ENCODE measurements around the gene CIAO3.
"Not testable (repeated sequence)": the region's sequence is repeated elsewhere in the genome, so short reads cannot be mapped to it uniquely, and the experiment has no call there.

Gene CIAO3

GRCh38 chr16:740764-741505 lies at the start of gene CIAO3:
TSS of gene CIAO3 (minus strand) at chr16:740997. CDS start at chr16:740985, 12 bp downstream.
- peak; percentile 24 for DNase-seq

- DNase-seq = no peak
Observed at GRCh38 chr16:790086-790485, 49.3 kb upstream of the CIAO3 start.

GRCh38 chr16:789191-789850 lies 48.5 kb upstream of the CIAO3 start:
- no peak for DNase-seq

GRCh38 chr16:788399-789126 lies 47.8 kb upstream of the CIAO3 start, which contains the start of gene CHTF18:
TSS of gene CHTF18 (plus strand) at chr16:788620. CDS start at chr16:788685, 65 bp downstream.
- DNase-seq = peak; percentile 37

GRCh38 chr16:787978-788398 lies 47.2 kb upstream of the CIAO3 start, which contains the start of gene RPUSD1:
TSS of gene RPUSD1 (minus strand) at chr16:788381. CDS start at chr16:787737, 644 bp downstream.
- no peak for DNase-seq

- no peak for DNase-seq
Observed at GRCh38 chr16:787321-787966, 46.6 kb upstream of the CIAO3 start.

- no peak for DNase-seq
Observed at GRCh38 chr16:785563-786535, 45.1 kb upstream of the CIAO3 start.

GRCh38 chr16:784431-784830 lies 43.6 kb upstream of the CIAO3 start:
- DNase-seq = no peak

- DNase-seq = no peak
Observed at GRCh38 chr16:783404-784161, 42.8 kb upstream of the CIAO3 start.

- no peak for DNase-seq
Observed at GRCh38 chr16:782766-783403, 42.1 kb upstream of the CIAO3 start.

GRCh38 chr16:782258-782657 lies 41.5 kb upstream of the CIAO3 start:
- DNase-seq = no peak

GRCh38 chr16:781346-782010 lies 40.7 kb upstream of the CIAO3 start:
- DNase-seq = no peak

GRCh38 chr16:780296-780695 lies 39.5 kb upstream of the CIAO3 start:
- no peak for DNase-seq

- DNase-seq = no peak
Observed at GRCh38 chr16:779561-779960, 38.8 kb upstream of the CIAO3 start.

GRCh38 chr16:778909-779527 lies 38.2 kb upstream of the CIAO3 start:
- DNase-seq = no peak

GRCh38 chr16:778447-778846 lies 37.6 kb upstream of the CIAO3 start:
- no peak for DNase-seq

- DNase-seq = no peak
Observed at GRCh38 chr16:777826-778225, 37.0 kb upstream of the CIAO3 start.

- DNase-seq = no peak
Observed at GRCh38 chr16:776824-777223, 36.0 kb upstream of the CIAO3 start.

- DNase-seq = not testable (repeated sequence)
Observed at GRCh38 chr16:776298-776697, 35.5 kb upstream of the CIAO3 start.

Data from NCI-H2029 treated with DMSO at 0.1 percent for 48 hours (cell line).